ENCODE data around the gene PLEKHG5. TPM values are rescaled to one million over a fixed set of nuclear protein-coding genes. Genes with fewer than 3 reads are reported as not detected.

The PLEKHG5 gene
- total RNA-seq, 2 experiments from 2014 or later: 1.7 to 1.8 TPM

DNA sequence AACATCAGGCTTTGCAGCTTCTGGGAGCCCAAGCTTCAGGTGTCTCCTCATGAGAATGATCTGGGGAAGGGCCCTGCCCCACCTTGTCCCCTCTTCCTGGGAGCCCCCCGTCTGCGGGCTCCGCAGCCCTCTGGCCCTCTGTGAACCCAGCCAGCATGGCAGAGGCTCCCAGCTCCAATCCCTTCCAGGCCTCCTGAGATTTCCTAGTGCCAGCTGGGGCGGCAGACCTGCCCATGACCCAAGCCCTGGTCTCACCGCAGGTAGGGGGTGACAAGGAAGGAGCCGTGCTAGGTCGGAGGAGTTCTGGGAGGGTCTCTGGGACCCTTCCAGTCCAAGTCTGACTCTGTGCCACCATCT lies 7.7 kb downstream of the PLEKHG5 start:
- CTCF ChIA-PET: interaction anchor here (0.8 to 1.5 kb wide), 2 partner anchors 8 to 42 kb away, joined by 3 read pairs; no protein-coding TSS in a partner anchor
- Mint-ChIP-seq H3K4me1 (ENCODE audit: low read depth) (peaks cover 10% of the 10 kb centered on the region), H3K9me3 (no peaks in the 10 kb centered on the region), H3K4me3 (no peak overlapping the region), H3K36me3 (ENCODE audit: low read depth) (no peaks in the 10 kb centered on the region), H3K27ac (no peak overlapping the region), H3K27me3 (ENCODE audit: low read depth) (peaks cover 15% of the 10 kb centered on the region)
- DNase-seq: no peak
- intact Hi-C loops (cut with micrococcal nuclease): no loop called here

DNA sequence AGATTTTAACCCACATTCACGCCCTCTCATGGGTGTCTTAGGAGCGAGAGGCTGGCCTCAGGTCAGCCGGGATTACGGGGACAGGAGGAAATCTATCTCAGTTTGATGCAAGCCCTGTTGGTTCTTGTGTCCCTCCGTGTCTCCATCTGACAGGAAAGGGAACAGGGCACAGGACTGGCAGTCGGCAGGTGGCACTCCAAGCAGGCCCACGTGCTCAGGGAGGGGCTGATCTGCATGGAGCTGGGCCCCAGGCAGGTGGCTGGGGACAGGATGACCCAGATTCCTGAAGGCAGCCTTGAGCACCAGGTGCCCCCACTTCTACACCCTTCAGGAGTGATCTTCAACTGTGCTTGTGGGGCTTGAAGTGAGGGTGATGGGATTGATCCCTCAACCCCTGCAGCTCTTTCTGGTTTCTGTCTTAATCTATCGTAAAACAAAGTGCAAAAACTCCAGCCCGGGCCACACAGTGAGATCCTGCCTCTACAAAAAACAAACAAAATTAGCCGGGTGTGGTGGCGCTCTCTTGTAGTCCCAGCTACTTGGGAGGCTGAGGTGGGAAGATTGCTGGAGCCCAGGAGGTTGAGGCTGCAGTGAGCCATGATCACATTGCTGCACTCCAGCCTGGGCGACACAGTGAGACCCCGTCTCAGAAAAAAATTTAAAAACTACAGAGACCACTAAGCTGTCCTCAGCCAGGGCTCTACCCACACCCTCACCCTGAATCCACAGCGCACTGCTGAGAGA lies 8.3 kb downstream of the PLEKHG5 start:
- H3K4me3 Mint-ChIP-seq: no peak overlapping the region
- peaks cover 10% of the 10 kb centered on the region for H3K4me1 Mint-ChIP-seq (ENCODE audit: low read depth)
- CTCF ChIA-PET: interaction anchor here (0.8 to 1.5 kb wide), 2 partner anchors 7 to 42 kb away, joined by 3 read pairs; no protein-coding TSS in a partner anchor
- intact Hi-C loops (cut with micrococcal nuclease): no loop called here
- DNase-seq: no peak
- H3K36me3 Mint-ChIP-seq (ENCODE audit: low read depth): no peaks in the 10 kb centered on the region
- H3K9me3 Mint-ChIP-seq: no peaks in the 10 kb centered on the region
- no peak overlapping the region for H3K27ac Mint-ChIP-seq
- peaks cover 15% of the 10 kb centered on the region for H3K27me3 Mint-ChIP-seq (ENCODE audit: low read depth)

DNA sequence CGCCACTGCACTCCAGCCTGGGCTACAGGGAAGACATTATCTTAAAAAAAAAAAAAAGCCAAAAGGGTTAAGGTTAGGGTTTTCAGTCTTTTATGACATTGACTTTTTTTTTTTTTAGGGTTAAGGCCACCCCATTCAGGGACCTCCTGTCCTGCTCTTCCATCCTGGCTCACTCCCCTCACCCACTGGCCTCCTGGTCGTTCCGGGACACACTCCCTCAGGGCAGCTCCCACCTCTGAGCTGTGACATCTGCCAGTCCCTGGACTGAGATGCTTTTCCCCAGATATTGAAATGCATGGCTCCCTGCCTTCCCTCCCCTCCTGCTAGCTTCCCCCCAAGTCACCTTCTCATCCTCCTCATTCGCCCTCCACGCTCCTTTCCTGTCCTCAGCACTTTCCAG lies 9.6 kb downstream of the PLEKHG5 start:
- Mint-ChIP-seq H3K4me3 (no peak overlapping the region), H3K36me3 (ENCODE audit: low read depth) (no peaks in the 10 kb centered on the region), H3K9me3 (no peaks in the 10 kb centered on the region), H3K27me3 (ENCODE audit: low read depth) (peaks cover 15% of the 10 kb centered on the region), H3K4me1 (ENCODE audit: low read depth) (peaks cover 10% of the 10 kb centered on the region), H3K27ac (no peak overlapping the region)
- DNase-seq: no peak
- intact Hi-C loops (cut with micrococcal nuclease): no loop called here
- CTCF ChIA-PET: interaction anchor here (0.6 kb wide), 1 partner anchor 18 kb away, joined by 3 read pairs; no protein-coding TSS in a partner anchor

DNA sequence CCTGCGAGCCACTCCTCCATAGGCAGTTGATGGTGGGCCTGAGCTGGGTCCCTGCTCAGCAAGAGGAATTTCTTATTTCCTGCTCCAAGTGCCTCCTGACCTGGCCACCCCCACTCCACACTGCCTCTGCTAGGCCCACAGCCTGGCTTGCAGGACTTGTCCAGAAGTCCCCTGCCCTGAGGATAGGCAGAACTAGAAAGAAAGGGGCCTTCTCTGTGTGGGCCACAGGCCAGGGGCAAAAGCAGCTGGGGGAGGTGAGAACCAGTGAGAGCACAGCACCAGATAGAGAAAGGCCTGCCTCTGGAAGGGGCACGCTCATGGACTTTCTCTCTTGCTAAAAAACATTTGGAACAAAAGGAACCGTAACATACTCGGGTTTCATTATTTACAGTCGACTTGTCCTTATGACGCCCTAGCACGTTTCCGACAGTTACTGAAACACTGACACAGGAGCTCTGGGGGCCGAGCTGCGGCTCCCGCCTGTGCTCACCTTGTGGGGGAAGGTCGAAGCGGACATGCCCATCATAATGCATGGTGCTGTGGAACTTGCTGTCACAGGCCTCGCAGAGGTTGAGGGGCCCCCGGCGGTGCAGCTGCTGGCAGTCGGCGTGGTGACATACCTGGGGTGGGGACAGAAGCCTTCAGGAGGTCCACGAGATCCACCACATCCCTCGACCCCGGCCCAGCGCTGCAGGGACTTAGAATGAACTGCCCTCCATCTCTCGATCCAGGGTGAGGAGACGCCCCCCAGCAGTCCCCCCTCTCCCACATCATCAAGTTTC lies 14.2 kb downstream of the PLEKHG5 start:
- DNase-seq: no peak
- H3K27ac Mint-ChIP-seq: no peak overlapping the region
- CTCF ChIA-PET: interaction anchor here (0.7 to 1.8 kb wide), 10 partner anchors 8 to 139 kb away, joined by 3 to 7 read pairs (median 3); partner anchors contain the start of gene TNFRSF25
- H3K27me3 Mint-ChIP-seq (ENCODE audit: low read depth): no peaks in the 10 kb centered on the region
- H3K9me3 Mint-ChIP-seq: no peaks in the 10 kb centered on the region
- no peaks in the 10 kb centered on the region for H3K36me3 Mint-ChIP-seq (ENCODE audit: low read depth)
- intact Hi-C loops (cut with micrococcal nuclease): loop anchor here (5.0 kb wide), 1 partner anchor 230 kb away; no protein-coding TSS in a partner anchor
- H3K4me3 Mint-ChIP-seq: no peak overlapping the region
- peaks cover 3% of the 10 kb centered on the region for H3K4me1 Mint-ChIP-seq (ENCODE audit: low read depth)

DNA sequence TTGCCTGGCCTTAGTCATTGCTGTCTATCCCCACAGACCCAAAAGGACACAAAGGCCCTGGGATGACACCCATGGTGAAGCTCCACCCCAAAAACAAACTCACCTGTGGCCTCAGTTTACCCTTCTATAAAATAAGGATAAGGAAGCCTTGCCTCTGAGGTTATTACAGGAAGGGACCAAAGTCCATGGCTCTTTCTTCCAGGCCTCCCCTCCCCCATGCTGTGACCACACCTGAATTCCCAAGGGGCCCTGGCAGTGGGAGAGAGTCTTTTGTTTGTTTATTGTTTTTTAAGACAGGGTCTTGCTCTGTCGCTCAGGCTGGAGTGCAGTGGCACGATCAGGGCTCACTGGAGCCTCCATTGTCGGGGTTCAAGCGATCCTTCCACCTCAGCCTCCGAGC lies 15.0 kb downstream of the PLEKHG5 start:
- intact Hi-C loops (cut with micrococcal nuclease): loop anchor here (5.0 kb wide), 1 partner anchor 229 kb away; no protein-coding TSS in a partner anchor
- Mint-ChIP-seq H3K36me3 (ENCODE audit: low read depth) (no peaks in the 10 kb centered on the region), H3K4me3 (no peak overlapping the region), H3K27me3 (ENCODE audit: low read depth) (no peaks in the 10 kb centered on the region), H3K9me3 (no peaks in the 10 kb centered on the region), H3K27ac (no peak overlapping the region), H3K4me1 (ENCODE audit: low read depth) (peaks cover 3% of the 10 kb centered on the region)
- DNase-seq: no peak
- CTCF ChIA-PET: interaction anchor here (1.0 to 1.8 kb wide), 9 partner anchors 9 to 140 kb away, joined by 3 to 7 read pairs (median 3); no protein-coding TSS in a partner anchor

DNA sequence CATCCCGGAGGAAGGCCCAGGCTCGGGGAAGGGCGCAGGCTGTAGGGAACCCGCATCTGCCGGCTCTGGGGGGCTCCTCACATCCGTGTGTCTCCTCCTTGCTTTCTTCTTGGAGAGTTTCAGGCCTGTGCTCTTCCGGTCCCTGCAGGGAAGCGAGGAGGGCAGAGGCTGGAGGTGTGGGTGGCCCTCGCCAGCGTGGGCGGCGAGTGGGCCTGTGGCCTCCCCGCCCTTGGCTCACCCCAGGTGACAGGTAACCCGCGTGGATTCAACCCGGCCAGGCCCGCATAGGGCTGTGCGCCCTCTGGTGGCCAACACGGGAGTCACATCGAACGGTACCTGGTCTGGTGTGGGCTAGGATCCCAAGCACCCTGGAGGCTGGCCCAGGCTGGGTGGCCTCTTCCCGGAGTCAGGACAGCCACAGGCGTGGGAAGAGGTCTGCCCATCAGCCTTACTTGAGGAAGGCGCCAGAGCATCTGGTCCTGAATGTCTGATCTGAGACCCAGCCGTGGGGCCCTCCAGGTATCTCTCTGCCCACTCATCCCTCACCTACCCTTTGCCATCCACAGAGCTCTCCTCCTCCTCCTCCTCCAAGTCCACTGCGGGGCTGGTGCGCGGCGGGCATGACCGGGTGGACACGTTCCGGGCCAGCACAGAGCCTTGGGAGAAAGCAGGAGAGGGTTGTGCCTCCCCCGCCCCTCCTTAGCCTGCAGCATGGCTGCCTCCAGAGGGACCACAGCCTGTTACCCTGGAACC lies 15.9 kb downstream of the PLEKHG5 start:
- intact Hi-C loops (cut with micrococcal nuclease): loop anchor here (1.0 to 5.0 kb wide), 3 partner anchors 31 to 228 kb away; no protein-coding TSS in a partner anchor

DNA sequence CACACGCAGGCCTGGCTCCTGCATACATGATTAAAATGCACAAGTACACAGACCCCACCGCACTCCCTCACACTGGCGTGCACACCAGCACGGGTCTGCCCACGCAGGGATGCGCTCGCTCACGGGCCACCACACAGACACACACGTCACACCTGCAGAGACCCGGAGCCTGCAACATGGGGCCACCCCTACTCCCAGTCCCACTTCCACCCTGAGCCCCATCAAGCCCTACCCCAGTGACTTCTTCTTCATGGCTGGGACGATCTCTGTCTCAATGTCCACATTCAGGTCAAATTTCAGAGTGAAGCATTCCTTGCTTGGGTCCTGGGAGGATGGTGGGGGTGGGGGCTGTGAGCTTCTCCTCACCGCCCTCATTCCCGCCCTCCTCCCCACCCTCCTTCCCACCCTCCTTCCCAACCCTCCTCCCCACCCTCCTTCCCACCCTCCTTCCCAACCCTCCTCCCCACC lies 16.6 kb downstream of the PLEKHG5 start:
- Mint-ChIP-seq H3K4me1 (ENCODE audit: low read depth) (peaks cover 3% of the 10 kb centered on the region), H3K27ac (no peak overlapping the region), H3K4me3 (no peak overlapping the region), H3K36me3 (ENCODE audit: low read depth) (no peaks in the 10 kb centered on the region), H3K9me3 (no peaks in the 10 kb centered on the region), H3K27me3 (ENCODE audit: low read depth) (no peaks in the 10 kb centered on the region)
- CTCF ChIA-PET: no interaction called here
- DNase-seq: no peak
- intact Hi-C loops (cut with micrococcal nuclease): loop anchor here (1.0 to 5.0 kb wide), 3 partner anchors 30 to 228 kb away; no protein-coding TSS in a partner anchor

More for the DNA sequence above, 15.9 kb downstream of the PLEKHG5 start:
- Mint-ChIP-seq H3K36me3 (ENCODE audit: low read depth) (no peaks in the 10 kb centered on the region), H3K4me3 (no peak overlapping the region), H3K27ac (no peak overlapping the region), H3K4me1 (ENCODE audit: low read depth) (peaks cover 3% of the 10 kb centered on the region), H3K9me3 (no peaks in the 10 kb centered on the region), H3K27me3 (ENCODE audit: low read depth) (no peaks in the 10 kb centered on the region)
- CTCF ChIA-PET: interaction anchor here (0.8 to 1.8 kb wide), 8 partner anchors 8 to 52 kb away, joined by 3 to 7 read pairs (median 4); no protein-coding TSS in a partner anchor
- peak; percentile 81 for DNase-seq

DNA sequence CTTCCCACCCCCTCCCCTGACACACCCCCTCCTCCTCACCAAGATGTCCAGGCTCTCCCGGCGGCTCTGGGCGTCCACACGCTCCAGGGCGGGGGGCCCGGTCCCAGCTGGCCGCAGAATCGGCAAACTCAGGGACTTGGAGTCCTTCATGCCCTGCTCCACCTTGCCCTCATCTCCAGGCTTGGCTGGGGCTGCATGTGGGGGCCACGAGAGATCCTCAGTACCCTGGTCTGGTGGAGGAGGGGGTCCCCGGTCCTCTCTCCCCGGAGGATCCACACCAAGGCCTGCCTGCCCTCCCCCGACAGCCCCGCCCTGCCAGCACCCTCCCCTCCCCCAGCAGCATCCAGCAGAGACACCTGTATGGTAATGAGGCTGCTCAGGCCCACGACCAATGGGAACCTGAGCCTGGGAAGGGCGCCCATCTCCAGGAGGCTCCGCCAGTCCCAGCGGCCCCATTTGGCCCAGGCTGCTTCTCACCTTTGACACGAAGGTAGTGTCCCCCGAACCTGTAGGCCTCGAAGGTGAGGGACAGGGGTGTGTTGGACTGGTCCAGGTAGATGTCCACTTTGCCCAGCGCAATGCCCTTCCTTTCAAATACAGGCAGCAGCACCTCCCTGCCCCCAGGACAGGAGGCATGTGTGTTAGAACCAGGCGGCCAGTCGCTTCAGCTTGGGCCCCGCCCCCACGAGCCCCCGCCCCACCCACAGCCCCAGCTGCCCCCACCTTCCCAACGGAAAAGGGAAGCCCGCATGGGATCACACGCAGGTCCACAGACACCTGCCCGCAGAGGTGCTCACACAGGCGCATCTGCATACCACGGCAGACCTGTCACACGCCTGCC lies 17.3 kb downstream of the PLEKHG5 start:
- CTCF ChIA-PET: no interaction called here
- DNase-seq: no peak
- H3K27ac Mint-ChIP-seq: no peak overlapping the region
- no peaks in the 10 kb centered on the region for H3K36me3 Mint-ChIP-seq (ENCODE audit: low read depth)
- intact Hi-C loops (cut with micrococcal nuclease): loop anchor here (2.0 kb wide), 1 partner anchor 29 kb away; no protein-coding TSS in a partner anchor
- no peaks in the 10 kb centered on the region for H3K9me3 Mint-ChIP-seq
- H3K27me3 Mint-ChIP-seq (ENCODE audit: low read depth): no peaks in the 10 kb centered on the region
- no peak overlapping the region for H3K4me3 Mint-ChIP-seq
- peaks cover 3% of the 10 kb centered on the region for H3K4me1 Mint-ChIP-seq (ENCODE audit: low read depth)

DNA sequence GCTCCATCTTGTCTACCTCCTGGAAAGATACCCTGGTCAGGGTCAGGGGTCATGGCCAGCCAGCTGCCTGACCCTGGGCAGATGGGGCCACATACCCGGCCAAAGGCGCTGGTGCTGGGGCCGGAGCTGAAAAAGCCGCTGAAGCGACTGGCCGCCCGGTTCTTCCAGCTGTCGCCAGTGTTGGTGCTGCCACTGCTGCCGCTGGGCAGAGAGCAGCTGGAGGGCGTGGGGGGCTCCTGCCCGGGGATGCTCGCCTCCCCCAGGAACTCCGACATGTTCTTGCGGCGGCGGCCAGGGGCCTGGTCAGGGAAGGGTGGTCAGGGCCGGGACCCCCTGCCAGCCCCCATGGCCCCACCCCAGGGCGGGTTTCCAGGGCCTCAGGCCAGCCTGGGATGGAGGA lies 18.3 kb downstream of the PLEKHG5 start:
- no peak for DNase-seq
- Mint-ChIP-seq H3K36me3 (ENCODE audit: low read depth) (no peaks in the 10 kb centered on the region), H3K4me3 (no peak overlapping the region), H3K4me1 (ENCODE audit: low read depth) (peaks cover 3% of the 10 kb centered on the region), H3K27me3 (ENCODE audit: low read depth) (no peaks in the 10 kb centered on the region), H3K9me3 (no peaks in the 10 kb centered on the region), H3K27ac (no peak overlapping the region)
- intact Hi-C loops (cut with micrococcal nuclease): no loop called here
- CTCF ChIA-PET: interaction anchor here (1.2 to 1.9 kb wide), 3 partner anchors 9 to 17 kb away, joined by 4 to 5 read pairs (median 5); no protein-coding TSS in a partner anchor

DNA sequence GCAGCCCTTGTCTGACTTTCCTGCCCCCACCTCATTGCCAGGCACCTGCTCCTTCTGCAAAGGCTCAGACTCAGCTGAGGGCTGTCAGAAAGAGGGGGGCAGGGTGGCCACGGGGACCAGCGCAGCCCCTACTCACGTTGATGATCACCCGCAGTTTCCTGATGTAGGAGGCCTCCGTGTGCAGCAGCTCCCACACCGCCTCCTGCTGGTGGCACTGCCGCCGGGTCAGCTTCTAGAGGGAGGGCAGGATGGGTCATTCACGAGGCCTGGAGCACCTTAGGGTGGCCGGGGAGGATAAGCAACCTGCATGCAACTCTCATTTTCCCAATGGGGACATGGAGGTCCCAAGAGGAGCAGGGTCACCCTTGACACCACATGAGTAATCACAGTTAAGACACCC lies 19.1 kb downstream of the PLEKHG5 start:
- Mint-ChIP-seq H3K4me3 (no peak overlapping the region), H3K4me1 (ENCODE audit: low read depth) (peaks cover 3% of the 10 kb centered on the region)

DNA sequence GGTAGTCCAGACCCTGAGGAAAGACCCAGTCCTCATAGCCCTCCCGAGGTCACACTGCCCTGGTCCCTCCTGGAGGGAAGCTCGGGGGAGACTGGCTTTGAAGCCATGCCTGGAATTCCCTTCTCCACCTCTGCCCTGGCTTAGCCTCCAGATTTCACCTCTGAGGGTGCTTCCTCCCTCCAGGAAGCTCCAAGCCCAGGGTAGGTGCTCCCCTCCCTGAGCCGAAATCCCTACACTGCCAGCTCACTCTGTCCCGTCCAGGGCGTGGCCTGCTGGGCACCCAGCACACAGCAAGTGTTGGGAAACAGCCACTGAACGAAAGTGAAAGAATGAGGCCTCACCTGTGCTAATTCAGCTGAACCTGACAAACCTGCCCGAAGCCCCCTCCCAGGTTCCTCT lies 19.5 kb downstream of the PLEKHG5 start:
- Mint-ChIP-seq H3K27ac (no peak overlapping the region), H3K4me3 (no peak overlapping the region), H3K36me3 (ENCODE audit: low read depth) (no peaks in the 10 kb centered on the region), H3K9me3 (no peaks in the 10 kb centered on the region), H3K27me3 (ENCODE audit: low read depth) (no peaks in the 10 kb centered on the region), H3K4me1 (ENCODE audit: low read depth) (peaks cover 3% of the 10 kb centered on the region)
- intact Hi-C loops (cut with micrococcal nuclease): no loop called here
- CTCF ChIA-PET: interaction anchor here (0.6 to 1.9 kb wide), 4 partner anchors 8 to 175 kb away, joined by 3 to 5 read pairs (median 4); no protein-coding TSS in a partner anchor
- DNase-seq: no peak

More for the DNA sequence above, 19.1 kb downstream of the PLEKHG5 start:
- CTCF ChIA-PET: interaction anchor here (1.1 to 1.9 kb wide), 4 partner anchors 8 to 20 kb away, joined by 4 to 5 read pairs (median 4); no protein-coding TSS in a partner anchor
- Mint-ChIP-seq H3K36me3 (ENCODE audit: low read depth) (no peaks in the 10 kb centered on the region), H3K27ac (no peak overlapping the region), H3K27me3 (ENCODE audit: low read depth) (no peaks in the 10 kb centered on the region), H3K9me3 (no peaks in the 10 kb centered on the region)
- no peak for DNase-seq
- intact Hi-C loops (cut with micrococcal nuclease): no loop called here

Measured in activated naive CD4-positive, alpha-beta T cell treated with anti-CD3 and anti-CD28 coated beads for 36 hours (primary cell).